Activated T-cell treated with anti-CD3 and anti-CD28 coated beads for 4 hours (primary cell): ENCODE measurements around the gene ATP6V1F.
"Not testable (repeated sequence)": the region's sequence is repeated elsewhere in the genome, so short reads cannot be mapped to it uniquely, and the experiment has no call there.

ENCODE experiments used
- DNase-seq: peaks from one replicate; pipeline ENCODE4 v3.0.0-alpha.2; 2020

ATP6V1F gene

DNA sequence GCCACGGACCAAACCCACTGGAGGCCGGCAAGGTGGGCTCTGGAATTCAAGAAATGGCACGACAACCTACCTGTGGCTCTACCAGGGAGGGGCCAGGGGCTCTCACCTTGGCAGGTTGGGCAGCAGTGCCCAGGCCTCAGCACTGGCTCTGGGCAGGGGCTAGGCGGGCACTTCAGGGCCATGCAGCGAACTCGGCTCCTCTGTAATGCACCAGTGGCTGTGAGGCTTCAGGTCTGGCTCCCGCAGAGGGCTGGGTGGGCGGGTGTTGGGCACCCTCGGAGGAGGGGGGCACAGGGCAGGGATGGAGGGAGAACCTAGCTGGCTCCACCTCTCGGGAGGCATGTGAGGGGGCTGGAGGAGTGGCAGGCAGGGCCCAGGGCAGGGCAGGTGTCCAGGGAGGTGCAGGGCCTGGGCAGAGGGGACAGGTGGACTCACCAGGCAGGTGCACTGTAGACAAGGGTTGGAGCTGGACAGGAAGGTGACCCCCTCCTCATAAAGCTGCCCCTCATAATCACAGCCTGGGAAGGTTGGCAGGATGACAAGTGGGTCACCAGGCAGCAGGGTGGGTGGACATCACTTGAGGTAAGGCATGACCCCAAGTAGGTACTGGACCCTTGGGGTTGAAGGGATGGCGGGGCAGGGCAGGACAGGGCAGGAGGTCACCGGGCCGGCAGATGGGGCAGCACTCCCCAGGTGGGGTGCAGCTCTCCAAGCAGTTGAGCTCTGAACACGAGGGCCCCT lies 41.1 kb downstream of the ATP6V1F start:
- DNase-seq, result no peak

DNA sequence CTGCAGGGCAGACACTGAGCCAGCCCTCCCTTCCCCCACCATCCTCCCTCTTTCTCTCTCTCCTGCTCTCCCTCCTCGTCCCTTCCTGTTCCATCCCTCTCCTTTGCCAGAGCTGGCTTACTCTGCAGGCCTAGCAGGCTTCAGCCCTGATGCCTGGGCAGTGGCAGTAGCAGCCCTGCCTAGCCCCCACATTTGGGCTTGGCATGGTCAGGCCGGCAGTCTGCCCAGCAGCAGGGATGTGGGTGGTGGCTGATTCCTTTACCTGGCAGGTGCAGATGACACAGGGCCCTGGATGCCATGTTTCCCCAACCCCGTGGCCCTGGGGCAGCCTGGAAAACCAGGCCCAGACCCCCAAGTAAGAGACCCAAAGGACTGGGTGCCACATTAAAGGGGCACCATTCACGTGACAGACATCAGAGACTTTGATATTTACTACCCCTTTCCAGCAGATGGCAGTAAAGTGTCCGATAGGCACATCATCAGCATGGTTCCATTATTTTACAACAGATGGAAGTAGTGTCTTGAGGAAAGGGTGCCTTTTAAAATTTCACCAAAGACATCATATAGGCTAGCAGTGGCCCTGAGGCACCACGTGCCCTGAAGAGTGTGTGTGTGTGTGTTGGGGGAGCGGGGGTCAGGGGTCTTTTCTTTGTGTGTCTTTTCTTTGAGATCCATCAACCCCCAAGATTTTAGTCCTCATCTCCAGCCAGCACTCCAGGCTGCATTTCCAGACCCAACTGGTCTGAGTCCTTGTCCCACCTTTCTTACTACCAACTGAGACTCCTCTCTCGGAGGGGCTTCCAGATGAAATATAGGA lies 41.9 kb downstream of the ATP6V1F start:
- no peak for DNase-seq

DNA sequence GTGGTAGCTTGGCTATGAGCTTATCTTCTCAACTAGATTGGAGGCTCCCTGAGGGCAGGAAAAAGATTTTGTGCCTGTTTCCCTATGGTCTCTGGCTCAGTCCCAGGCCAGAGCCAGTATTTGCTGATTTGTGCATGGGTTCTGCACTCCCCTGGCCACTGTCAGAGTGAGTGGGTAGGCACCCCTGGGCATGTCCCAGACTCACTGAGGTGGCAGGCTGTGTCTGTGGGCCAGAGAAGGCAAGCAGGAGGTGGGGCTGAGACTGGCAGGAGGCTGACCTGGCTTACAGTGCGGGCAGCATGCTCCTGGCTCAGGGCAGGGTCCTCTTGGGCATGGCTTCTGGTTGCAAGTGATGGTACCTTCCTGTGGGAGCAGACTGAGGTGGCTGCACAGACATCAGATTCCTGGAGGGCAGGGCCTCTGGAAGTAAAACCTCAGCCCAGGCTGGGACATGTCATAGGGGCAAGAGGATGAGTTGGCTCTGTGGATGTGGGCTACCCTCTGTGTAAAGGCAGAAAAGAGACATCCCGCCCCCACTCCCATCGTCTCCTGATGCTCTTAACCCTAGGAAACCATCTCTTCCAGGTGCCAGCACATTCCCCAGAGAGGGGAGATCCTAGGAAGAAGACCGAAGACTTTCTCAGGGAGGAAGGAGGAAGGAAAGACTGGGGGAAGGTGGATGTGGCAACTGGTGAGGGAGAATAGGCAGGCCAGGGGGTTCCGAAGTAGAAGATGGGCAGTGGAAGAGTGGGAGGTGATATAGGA lies 43.5 kb downstream of the ATP6V1F start:
- DNase-seq, result no peak

DNA sequence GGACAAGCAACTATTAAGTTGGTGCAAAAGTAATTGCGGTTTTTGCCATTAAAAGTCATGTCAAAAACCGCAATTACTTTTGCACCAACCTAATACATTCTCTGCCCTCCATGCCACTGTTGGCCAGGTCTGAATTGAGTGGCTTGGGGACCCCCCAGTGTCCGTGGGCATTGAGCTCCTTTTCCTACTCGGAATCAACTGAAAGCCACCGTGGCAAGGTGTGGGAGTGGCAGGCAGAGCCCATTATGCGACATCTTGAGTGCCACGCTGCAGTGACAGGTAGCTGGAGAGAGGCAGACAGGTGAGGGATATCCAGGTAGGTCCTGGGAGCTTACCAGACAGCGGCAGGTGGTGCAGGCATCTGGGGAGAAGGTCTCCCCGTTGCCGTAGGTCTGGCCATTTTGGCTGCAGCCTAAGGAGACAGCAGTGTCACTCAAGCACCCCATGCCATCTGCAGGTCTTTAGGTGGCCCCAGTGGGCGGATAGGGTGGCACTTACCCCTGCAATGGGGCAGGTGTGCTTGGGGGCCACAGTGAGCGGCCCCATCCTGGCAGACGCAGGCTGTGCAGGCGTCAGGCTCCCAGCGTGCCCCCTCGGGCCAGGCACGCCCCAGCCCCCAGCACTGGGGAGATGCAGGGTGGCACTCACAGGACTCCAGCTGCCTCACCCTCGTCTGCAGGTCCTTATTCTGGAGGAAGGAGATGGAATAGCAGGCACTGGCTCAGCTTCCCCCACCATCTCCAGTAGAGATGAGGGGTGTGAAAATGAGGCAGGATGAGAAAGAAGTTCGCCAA lies 44.3 kb downstream of the ATP6V1F start:
- DNase-seq, result no peak

DNA sequence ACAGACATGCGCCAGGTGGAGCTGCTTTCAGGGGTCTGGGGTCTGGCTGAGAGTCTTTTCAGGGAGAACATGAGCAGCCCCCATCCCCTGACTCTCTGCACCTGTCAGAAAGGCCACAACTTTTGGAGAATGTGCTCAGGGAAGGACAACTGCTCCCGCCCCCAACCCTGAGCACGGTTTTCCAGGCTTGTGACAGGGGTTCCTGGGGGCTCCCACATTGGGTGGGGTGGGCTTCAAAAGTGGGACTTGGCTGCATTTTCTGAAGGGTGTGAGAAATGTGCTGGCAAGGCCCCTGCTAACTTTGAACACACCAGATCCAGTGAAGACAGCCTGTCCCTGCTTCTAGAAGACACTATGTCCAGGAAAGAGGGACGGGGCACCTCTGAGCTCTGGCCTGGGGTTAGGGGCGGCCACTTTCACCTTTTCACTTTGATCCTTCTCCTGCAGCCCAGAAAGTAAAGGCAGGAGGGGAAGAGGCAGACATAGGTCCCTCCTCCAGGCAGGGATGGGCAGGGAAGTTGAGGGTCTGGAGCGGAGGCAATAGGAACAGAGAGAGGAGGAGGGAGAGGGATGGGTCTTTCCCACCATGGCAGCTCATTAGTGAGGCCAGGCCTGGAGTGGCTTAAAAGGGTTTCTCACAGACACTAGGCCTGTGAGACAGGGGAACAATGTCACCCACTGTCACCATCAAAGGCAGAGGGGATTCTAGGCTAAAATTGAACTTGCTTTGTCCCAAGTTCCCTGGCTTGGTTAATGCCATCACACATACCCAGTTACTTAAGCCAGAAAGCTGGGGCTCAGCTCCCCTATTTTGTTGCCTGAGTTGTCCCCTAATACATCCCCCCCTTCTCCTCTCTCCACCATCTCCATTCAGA lies 46.3 kb downstream of the ATP6V1F start:
- DNase-seq, result no peak

DNA sequence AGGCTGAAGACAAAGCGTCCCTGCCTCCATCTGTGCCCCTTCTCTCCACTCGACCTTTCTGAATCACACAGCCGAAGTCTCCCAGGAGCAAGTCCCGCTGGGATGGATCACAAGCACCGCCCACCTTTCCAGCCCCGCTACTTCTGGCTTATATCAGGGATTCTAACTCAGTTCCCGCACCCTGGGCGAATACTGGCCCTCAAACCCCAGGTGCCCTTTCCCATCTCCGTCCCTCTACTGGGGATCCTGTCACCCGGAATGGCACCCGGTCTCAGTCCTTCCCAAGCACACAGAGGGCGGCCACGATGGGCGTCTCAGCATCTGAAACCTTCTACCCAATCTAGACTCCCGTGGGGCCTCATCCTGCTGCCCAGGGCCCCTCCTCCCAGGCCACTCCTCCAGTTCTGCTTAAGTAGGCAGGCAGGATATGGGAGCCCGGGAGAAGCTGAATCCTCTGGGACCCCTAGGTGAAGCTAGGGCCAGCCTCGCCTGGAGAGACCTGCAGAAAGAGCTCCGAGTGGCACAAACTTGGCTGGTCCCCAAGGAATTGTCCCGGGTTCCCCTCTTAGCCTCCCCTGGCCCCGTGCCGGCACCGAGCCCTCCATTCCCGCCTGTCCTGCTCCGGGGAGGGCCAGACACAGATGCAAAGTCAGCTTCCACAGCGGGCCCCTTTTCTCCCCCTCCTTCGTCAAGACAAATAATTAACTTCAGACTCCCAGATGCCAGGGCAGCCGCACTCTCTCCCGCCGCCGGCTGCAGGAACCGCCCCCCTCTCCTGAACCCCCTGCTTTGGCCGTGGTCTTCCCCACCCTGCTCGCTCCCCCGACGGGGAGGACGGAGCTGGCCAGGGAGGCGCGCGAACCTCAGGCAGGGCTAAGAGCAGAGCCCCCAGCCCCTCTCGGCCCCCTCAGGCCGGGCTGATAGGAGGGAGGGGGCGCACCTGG lies 47.2 kb downstream of the ATP6V1F start:
- DNase-seq, result no peak

DNA sequence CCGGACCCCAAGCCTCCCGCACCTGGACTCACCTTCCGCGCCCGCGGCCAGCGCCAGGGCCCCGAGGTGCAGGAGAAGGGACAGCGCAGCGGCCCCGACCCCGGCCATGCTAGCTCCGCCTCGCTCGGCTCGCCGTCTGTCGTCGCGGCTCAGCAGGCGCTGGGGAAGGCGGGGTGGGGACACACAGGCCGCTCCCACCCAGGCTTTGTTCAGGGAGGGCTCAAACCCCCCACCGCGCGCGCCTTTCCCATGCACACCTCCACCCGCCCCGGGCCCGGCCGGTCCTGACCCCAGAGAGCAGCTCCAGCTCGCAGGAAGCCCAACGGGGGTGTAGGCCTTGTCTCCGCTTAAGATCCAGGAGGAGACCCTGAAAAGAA lies 47.9 kb downstream of the ATP6V1F start, which contains the start of gene KCP:
KCP (minus strand) TSS at position 141 of the 377 bp plus-strand sequence; CDS start at position 108, 33 bp downstream.
- no peak for DNase-seq

DNA sequence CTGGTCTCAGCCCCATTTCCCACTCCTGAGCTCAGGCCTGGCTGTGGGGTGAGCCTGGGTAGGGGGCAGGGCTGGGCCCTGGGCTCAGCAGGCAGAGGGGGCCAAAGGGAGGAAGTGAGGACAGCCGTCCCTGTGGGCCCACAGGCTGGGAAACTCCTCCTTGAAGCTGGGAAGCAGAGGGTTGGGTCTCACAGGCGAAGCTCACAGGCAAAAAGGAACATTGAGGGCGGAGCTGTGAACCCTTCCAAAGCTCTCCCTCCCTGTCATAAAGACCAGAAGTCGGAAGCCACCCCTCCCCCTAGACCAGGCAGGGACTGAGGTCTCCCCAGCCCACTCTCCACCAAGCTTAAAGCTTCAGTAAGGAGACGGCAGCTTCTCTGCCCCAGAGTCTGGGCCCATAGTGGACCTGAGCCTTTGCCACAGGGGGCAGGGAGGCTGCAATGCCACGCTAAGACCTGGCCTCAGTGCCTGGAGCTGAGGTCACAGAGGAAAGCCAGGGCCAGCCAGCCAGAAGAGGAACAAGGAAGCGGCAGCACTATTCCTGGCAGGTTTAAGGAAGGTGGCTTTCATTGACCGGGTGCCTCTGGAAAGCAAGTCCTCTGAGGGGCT lies 48.9 kb downstream of the ATP6V1F start:
- no peak for DNase-seq

DNA sequence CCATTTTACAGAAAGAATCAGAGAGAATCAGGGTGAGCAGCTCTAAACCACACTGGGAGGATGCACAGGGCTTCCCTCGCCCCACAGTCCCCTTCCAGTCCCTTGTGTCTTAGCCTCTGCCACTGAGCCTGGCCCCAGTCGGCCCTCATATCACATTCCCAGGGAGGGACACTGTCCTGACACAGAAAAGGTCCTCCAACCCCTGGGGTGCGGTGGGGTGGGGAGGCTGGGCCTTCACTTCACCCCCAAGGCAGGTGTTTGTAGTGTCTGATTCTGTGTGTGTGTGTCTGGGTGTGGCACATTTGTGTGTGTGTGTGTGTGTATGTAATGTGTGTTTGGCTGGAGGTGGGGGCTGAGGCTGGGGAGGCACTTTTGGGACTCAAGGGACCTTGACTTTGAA lies 49.6 kb downstream of the ATP6V1F start:
- DNase-seq, result no peak

DNA sequence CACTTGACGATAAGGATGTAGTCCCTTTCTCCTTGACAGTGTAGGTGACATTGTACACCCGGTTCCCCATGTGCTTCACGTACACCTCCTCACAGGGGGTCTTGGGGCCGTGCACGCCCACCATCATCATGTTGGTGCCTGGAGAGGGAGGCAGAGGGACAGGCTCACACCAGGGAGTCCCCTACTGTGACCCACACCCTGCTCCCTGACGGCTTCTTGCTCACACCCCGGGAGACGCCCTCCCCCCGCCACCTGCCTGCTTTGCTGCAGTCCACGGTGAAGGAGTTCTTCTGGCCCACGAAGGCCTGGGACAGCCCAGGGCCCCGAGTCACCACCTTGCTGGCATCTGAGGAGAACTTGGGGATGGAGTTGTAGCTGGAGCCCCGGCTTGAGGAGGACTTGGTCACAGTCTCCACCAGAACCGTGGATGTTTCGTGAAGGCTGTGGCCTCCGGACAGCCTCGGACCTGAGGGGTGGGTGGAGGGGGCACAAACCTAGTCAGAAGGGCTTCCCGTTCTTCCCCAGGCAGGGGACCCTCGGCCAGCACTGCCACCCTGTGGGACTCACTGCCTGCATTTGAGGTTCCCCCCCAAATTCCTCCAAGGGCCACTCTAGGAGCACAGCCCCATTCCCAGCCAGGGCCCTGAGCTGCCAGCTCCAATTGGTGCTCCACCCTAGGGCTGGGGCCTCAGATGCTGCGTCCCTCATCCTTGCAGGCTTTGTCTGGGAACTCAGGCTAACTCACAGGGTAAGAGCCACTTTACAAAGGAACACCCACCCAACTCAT lies 50.2 kb downstream of the ATP6V1F start:
- not testable (repeated sequence) for DNase-seq

DNA sequence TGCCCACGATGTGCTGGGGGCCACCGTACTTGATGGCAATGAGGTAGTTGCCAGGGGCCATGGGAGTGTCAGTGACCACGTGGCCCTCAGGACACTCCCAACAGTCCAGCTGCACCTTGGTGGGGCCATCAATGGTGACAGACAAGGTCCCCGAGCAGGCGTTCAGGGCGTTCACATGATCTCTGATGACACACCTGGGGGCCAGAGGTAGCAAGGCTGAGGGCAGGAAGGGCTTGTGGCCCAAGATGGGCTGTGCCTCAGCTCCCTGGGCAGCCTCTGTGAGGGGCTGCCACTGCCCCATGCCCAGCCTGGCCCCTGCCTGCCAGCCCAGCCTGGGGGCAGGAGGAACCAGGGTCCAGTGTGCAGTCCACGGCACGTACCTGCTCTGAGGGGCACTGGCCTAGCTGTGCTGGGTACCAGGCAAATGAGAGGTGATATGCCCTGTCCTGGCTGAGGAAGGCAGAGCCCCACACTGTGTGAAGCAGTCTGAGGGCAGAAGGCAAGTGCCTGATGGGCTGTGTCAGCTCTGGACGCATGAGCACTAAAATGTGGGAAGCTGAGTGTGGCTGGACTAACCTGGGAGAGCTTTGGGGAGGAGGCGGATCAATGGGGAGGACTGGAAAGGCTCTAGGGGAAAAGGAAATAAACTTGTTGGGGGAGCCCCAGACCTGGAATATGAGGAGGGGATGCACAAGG lies 51.4 kb downstream of the ATP6V1F start:
- DNase-seq, result no peak

DNA sequence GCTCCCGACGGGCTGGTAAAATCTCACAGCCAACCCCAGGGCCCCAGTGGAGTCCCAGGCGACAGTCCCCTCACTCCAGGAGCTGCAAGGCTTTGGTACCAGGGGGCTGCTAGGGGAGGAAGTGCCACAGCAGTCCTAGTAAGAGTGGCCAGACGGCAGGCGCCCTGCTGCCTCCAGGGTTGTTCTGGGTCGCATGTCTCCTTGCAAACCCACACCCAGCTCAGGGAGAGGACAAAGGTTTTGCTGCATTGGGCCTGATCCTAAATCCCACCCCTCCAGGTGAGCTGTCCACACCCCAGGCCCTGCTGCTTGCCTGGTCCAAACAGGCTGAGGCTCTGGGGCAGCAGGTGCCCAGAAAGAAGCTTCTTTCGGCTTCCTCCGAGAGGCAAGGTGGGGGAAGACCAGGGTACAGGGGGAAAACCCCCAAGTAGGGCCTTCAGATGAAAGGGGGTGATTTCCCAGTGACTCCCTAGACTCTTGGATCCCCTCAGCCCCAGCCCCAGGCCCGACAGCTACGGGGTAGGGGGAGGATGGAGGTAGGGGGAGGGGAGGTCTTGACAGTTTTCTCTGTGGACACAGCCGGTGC lies 52.0 kb downstream of the ATP6V1F start:
- DNase-seq, result no peak

DNA sequence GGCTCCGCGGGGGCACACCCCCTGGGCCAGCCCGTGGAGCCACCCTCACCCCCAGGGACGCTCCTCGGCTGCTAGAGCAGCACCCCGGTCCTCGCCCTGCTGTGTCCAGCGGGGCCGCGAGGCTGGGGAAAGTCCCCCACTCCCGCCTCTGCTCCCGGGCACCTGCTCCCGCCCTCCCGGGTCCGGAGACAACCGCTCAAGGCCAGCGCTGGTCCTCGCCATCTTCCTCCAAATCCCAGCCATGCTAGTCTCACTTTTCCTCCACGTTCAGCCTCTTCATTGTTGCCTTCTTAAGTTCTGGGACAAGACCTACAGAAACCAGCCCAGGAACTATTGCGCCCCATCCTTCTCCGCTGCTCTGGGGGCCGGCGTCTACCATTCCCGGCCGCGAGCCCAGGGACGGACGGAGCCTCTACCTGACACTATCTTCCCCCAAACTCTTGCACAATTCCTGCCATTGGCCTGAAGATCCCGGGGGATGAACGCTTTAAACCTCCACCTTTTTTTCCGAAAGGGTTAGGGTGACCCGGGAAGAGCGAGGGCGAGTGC lies 52.7 kb downstream of the ATP6V1F start:
- DNase-seq, result no peak
